Suppressor macrophage (primary cell): ENCODE results near the gene ACKR3.

Experiments used
- DNase-seq, 4 experiments: peaks; one replicate each; pipeline ENCODE4 v3.0.0-alpha.2; 2020 to 2022

Gene ACKR3

DNA sequence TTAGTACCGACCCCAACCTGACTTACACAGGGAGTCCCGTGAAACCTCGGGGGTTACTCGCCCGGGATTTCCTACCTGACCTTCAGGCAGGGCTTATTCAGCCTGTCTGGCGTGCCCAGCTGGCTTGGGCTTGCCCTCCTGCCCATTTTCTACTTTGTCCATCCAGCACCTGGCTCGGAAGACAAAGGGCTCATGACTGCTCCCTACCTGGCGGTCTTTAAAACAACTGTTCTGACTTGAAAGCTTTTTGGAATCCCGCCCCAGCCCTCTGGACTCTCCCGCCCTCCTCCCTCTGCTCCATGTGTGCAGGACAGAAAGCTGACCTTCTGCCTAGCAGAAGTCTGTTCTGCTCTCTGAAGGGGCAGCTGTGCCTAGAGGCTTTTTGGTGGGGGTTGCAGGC lies 43.1 kb downstream of the ACKR3 start:
- DNase-seq = no peak

DNA sequence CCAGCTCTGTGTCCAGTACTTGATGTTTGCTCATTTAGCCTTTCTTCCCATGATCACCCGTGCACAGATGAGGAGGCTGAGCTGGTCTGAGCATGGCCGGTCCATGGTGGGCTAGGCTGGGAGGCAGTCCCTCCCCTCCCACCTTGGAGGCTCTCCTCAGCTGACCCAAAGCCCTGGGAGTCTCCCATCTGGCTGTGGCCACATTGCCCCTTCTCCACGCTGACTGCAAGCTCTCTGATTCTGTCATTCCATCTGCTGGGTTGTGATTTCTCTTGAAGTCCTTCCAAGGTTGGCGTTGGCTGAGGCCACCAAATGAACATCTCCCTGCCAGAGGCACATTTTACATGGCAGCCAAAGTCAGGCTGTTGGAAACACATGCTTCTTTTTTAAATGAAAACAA lies 44.0 kb downstream of the ACKR3 start:
- DNase-seq = no peak

GRCh38 chr2:236614551-236614950 lies 44.9 kb downstream of the ACKR3 start:
- no peak for DNase-seq

- no peak for DNase-seq
These were observed 46.4 kb downstream of the ACKR3 start for GRCh38 chr2:236616031-236616430.

- DNase-seq = no peak
These were observed 47.0 kb downstream of the ACKR3 start for GRCh38 chr2:236616624-236617023.

DNA sequence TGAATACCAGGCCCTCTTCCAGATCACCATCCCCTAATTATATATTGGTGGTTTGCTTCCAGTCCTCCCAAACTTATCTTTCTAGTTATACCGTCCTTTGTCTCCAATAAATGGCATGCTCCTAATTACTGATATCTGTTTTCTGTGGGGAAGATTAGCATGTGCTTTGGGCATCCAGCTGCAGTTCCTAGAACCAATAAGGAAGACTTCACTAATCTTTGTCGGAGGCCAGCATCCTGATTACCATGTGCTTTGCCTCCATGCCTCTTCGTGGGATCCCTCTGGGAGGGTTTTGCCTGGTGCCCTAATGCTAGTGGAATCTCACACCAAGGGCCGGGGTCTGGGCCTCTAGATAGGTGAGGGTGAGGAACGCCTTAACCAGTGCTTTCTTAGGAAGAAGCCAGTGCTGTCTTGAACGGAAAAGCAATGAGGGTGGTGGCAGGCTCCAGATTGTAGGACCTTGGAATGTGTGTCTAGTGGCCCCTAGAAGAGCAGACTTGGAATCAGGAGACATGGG lies 47.7 kb downstream of the ACKR3 start:
- DNase-seq = no peak

DNA sequence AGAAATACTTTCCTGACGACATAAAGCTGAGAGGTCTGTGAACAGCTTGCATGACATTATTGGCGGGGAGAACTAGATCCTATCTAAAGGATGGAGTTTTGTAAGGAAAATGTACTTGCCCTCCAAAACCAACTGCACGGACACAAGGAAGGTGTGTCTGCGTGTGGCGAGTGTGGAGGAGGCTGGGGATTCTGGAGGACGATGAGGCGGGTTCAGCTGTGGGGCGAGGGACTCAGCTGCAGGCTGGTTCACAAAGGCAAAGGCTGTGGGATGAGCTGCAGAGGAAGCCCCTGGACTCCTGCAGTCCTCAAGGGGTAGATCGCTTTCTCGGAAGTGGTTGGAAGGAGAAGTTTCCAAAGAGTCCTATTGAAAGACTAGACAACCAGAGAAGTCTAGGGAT lies 48.2 kb downstream of the ACKR3 start:
- no peak for DNase-seq

- no peak for DNase-seq
These were observed 48.7 kb downstream of the ACKR3 start for GRCh38 chr2:236618370-236618769.

DNA sequence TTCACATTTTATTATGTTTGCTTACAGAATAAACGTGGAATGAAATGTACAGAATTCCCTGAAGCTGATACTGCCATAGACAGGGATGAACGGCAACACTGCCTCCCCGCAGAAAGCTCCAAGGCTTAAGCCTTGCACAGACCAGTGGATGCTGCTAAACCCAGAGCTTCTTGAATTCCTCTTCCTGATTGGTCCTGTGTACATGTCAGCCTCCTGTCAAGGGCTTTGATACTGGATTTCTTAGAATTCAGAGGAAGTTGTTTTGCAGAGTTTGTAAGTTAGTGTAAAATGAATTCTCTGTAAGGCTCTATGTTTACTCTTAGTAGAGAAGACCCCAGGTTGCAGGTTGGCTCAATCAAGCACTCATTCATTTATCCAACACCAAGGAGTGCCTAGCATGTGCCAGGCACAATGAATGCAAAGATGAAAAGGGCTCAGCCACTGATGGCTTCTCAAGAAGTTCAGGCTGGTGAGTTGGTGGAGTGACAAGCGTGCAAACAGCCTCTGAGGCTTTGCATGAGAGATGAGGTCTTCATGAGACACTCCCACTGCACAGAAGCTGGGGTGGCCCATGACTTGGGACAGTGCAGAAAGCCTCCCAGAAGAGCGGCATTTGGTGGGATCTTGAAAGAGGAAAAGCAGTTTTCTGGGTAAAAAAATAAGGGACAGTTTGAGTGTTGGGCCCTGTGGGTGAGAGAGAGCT lies 50.4 kb downstream of the ACKR3 start:
- no peak for DNase-seq

GRCh38 chr2:236621786-236622185 lies 52.2 kb downstream of the ACKR3 start:
- DNase-seq = no peak

DNA sequence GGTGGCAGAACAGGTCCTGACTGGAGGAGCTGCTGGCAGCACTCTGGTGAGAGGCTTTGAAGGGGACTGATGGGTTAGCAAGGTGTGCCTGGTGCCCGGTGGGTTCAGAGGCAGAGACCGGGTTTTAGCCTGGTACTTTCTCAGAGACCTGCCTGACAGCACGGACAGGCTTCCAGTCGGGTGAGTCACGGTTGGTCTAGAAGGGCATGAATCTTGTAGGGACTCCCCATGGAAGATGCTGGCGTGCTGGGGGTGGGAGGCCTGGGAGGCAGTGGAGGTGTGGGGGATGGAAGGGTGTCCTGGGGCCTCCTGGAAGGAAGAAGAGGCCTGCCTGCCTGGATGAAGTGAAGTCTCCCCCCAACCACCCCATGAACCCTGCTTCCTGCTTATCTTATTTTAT lies 52.6 kb downstream of the ACKR3 start:
- no peak for DNase-seq

DNA sequence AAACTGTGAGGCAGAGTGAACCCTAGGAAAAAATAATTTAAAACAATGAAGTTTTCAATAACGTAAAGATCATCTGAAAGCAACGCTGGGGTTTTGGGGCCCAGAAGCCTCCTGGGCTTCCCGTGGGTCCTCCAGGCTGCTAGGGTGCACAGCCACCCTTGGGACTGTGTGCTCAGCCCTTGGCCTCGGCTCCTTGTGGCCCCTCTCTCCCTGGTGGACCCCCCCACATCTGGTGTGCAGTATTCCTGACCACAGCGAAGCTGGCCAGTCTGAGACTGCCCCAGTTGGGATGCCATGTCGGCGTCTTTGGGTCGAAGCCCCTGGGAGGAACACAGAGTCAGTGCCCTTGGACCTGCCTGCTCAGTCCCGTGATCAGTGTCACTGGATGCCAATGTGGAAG lies 53.0 kb downstream of the ACKR3 start:
- DNase-seq = no peak

- DNase-seq = no peak
These were observed 54.2 kb downstream of the ACKR3 start for GRCh38 chr2:236623816-236624215.

DNA sequence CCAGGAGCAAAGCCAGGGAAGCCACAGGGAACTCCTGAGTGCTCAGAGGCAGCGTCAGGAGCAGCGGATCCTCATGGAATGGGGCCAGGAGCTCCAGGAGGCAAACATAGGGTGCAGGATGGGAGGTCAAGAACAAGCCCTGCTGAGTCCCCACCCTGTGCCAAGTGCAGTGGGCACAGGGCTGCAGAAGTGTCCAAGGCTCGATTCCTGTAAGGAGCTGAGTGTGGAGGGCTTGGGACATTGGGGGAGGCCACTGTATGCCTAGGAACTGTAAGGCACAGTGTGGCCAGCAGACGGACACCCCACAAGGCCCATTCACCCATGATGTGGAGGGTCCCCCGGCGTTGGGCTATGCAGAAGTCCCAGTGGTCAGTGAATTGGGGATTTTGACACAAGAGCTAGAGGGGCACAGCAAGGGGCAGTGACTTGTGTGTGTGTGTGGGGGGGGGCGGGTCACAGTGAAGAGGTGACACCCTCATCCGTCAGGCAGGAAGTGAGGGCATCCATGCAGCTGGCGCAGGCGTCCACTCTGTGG lies 55.6 kb downstream of the ACKR3 start:
- no peak for DNase-seq

GRCh38 chr2:236626391-236627150 lies 56.9 kb downstream of the ACKR3 start:
- no peak for DNase-seq

GRCh38 chr2:236627193-236627592 lies 57.6 kb downstream of the ACKR3 start:
- DNase-seq = no peak

GRCh38 chr2:236627841-236628240 lies 58.2 kb downstream of the ACKR3 start:
- no peak for DNase-seq

DNA sequence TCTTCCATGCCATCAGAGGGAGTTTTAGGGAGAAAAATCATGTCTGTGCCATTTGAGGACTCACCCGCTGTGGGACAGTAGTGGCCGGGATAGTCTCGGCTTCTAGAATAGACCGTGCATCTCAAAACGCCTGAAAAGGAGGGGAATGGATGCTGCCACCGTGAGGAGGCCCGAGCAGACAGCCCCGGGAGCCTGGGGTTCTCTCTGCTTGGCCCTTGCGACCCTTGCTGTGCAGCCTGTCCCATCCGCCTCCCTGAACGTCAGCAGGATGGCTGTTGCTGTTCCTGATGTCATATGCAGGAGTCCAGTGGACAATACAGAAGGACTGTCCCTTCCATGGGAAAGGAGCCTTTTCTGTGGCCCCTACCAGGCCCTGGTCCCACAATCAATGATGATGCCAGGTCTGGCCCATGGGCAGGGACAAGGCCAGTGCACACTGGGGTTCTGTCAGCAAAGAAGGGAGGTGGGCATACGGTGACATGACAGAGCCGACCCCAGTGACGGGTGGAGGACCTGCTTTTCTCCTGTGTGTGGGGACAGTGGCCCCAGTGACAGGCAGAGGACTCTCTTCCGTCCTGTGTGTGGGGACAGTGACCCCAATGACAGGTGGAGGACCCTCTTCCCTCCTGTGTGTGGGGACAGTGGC lies 58.8 kb downstream of the ACKR3 start:
- no peak for DNase-seq

DNA sequence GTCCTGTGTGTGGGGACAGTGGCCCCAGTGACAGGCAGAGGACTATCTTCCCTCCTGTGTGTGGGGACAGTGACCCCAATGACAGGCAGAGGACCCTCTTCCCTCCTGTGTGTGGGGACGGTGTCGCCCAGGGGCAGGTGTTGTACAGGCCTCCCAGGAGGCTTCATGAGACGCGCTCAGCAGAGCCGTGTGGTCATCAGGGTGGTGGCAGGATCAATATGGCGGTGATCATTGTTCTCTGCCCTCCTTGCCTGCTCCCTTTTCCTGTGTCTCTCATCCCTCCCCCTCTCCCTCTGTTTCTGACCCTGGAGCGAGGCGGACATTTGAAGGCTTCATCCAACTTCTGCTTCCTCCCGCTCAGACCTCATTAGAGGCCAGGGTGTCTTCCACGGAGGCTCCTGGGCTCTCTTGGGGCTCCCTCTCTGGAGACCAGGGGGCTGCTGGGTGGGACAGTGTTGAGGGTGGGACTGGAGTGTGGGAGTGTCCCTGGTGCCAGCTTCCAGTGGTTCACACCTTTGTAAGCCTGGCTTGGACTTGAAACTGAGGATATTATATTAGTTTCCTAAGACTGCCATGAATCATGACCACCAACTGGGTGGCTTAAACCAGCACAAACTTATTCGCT lies 59.5 kb downstream of the ACKR3 start:
- no peak for DNase-seq

DNA sequence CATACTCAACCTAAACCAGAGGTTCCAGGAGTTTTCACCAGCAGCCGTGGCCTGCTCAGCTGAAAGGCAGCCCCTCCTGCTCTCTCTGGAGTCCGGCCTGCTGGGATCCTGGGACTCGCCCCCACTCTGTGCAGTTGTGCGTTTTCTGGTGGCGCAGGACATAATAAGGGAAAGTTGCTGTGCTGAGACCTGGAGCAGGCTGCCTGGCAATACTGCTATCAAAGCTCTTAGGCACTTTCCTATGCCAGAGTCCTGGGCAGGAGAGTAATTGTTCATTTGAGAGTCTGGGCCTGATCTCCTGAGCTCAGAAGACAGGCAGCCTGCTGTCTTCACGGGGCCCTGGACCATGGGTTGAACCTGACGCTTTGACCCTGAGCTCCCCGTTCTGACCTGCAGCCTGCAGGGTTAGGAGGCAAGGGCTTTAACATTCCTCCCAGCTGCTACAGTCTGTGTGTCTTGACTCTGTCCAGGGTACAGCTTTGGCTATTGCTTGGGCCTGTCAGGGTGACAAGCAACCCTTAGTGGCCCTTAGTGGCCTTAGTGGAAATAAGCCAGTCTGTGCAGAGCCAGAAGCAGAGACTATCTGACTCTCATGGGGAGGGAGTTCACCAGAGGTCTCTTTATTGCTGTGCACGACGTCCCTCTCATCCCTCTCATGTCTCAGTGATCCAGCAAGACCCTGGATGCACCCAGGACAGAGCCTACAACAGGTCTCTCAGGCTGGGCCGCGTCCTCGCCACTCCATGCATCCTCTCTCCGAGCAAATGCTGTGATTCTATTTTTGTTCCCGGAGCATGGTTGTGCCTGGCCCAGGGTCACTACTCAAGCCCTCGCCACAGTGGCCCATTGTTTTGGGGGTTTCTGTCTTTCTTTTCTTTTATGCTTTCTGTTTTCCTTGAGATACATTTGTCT lies 60.6 kb downstream of the ACKR3 start:
- no peak for DNase-seq

GRCh38 chr2:236631281-236631855 lies 61.7 kb downstream of the ACKR3 start:
- DNase-seq = no peak
